Measurements from ENCODE around the gene HRH1.

- TF ChIP-seq POLR2A (IDR thresholded peaks at IDR 0.05; ENCODE audit: low read length) (no peak), GATA1 (IDR thresholded peaks at IDR 0.05; ENCODE audit: low read depth, low read length) (no peak)
Measured at GRCh38 chr3:11170052-11170770, 15.9 kb downstream of the HRH1 start.

Measured in erythroblast (primary cell).